ENCODE data around the gene ACOXL.

GRCh38 chr2:111042261-111042660 is 309.9 kb downstream of the ACOXL start:
- no peak for TF ChIP-seq EZH2 (IDR thresholded peaks at IDR 0.05; ENCODE audit: borderline replicate concordance, low read depth, low read length, severe bottlenecking)
- no peak for TF ChIP-seq POLR2AphosphoS5 (IDR thresholded peaks at IDR 0.05; ENCODE audit: insufficient read depth, low read depth, low read length)
- no peak for TF ChIP-seq POLR2A (IDR thresholded peaks at IDR 0.05; ENCODE audit: low read depth, low read length)
- TF ChIP-seq JUN (IDR thresholded peaks at IDR 0.05; ENCODE audit: borderline replicate concordance, insufficient read depth, insufficient read length, low read depth), result no peak
- no peak for TF ChIP-seq CTCF (IDR thresholded peaks at IDR 0.05; ENCODE audit: extremely low read depth in 1 of 2, insufficient read depth in 1 of 2, low read depth in 1 of 2, low read length in 2 of 2)
- TF ChIP-seq MYC (IDR thresholded peaks at IDR 0.05; ENCODE audit: low read depth, low read length), result no peak
- no peak for TF ChIP-seq FOS (IDR thresholded peaks at IDR 0.05; ENCODE audit: borderline replicate concordance, insufficient read depth, low read length)
- TF ChIP-seq GATA2 (IDR thresholded peaks at IDR 0.05; ENCODE audit: insufficient read depth, insufficient read length, low read depth, low read length), result no peak
